Measurements from ENCODE around the gene CAPS.

GRCh38 chr19:5867201-5868136 is 46.6 kb upstream of the CAPS start:
- TF ChIP-seq, protein P1, sequence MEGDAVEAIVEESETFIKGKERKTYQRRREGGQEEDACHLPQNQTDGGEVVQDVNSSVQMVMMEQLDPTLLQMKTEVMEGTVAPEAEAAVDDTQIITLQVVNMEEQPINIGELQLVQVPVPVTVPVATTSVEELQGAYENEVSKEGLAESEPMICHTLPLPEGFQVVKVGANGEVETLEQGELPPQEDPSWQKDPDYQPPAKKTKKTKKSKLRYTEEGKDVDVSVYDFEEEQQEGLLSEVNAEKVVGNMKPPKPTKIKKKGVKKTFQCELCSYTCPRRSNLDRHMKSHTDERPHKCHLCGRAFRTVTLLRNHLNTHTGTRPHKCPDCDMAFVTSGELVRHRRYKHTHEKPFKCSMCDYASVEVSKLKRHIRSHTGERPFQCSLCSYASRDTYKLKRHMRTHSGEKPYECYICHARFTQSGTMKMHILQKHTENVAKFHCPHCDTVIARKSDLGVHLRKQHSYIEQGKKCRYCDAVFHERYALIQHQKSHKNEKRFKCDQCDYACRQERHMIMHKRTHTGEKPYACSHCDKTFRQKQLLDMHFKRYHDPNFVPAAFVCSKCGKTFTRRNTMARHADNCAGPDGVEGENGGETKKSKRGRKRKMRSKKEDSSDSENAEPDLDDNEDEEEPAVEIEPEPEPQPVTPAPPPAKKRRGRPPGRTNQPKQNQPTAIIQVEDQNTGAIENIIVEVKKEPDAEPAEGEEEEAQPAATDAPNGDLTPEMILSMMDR (IDR thresholded peaks at IDR 0.05 in 8 of 11, conservative IDR thresholded peaks at IDR 0.05 in 3 of 11): no peak
- TF ChIP-seq POLR2A (IDR thresholded peaks at IDR 0.05): no peak
